Measurements from ENCODE around the gene ZFYVE26. TPM values are rescaled to one million over a fixed set of nuclear protein-coding genes. Genes with fewer than 3 reads are reported as not detected.

ZFYVE26 gene
- total RNA-seq, 1 experiment from 2014 or later, result 20.5 TPM

- ChIA-PET CTCF (no interaction called here), POLR2A (ENCODE audit: low non-redundant PET) (no interaction called here)
- no peak for DNase-seq (ENCODE audit: low spot score)
- no TSS peak for BruUV-seq (replicated peaks)
- Histone ChIP-seq H3K36me3 (ENCODE audit: insufficient read depth, low read length, poor library complexity, severe bottlenecking) (no peaks in the 10 kb centered on the region), H3K9me3 (ENCODE audit: low read depth, low read length, poor library complexity, severe bottlenecking) (no peaks in the 10 kb centered on the region), H3K4me3 (ENCODE audit: low read depth, low read length, poor library complexity, severe bottlenecking) (no peak overlapping the region), H3K4me1 (ENCODE audit: insufficient read depth, low read length, poor library complexity, severe bottlenecking) (no peaks in the 10 kb centered on the region), H3K27ac (ENCODE audit: low read depth, low read length, poor library complexity, severe bottlenecking) (no peak overlapping the region), H3K27me3 (replicated peaks; ENCODE audit: insufficient read depth, low read depth, low read length, poor library complexity) (no peaks in the 10 kb centered on the region)
- TF ChIP-seq CTCF (conservative IDR thresholded peaks at IDR 0.05; ENCODE audit: low read depth, low read length) (no peak), EZH2 (IDR thresholded peaks at IDR 0.05; ENCODE audit: borderline replicate concordance, low read depth, low read length, poor library complexity, severe bottlenecking) (no peak)
- intact Hi-C loops (cut with micrococcal nuclease; ENCODE audit: unreplicated experiment), result no loop called here
Observed at GRCh38 chr14:67733616-67734015, 82.8 kb downstream of the ZFYVE26 start.

GRCh38 chr14:67729072-67729885 is 87.1 kb downstream of the ZFYVE26 start:
- no peaks in the 10 kb centered on the region for H3K9me3 ChIP-seq (ENCODE audit: low read depth, low read length, poor library complexity, severe bottlenecking)
- H3K27ac ChIP-seq (ENCODE audit: low read depth, low read length, poor library complexity, severe bottlenecking), result no peak overlapping the region
- ChIA-PET POLR2A (ENCODE audit: low non-redundant PET) (no interaction called here), CTCF (no interaction called here)
- no peaks in the 10 kb centered on the region for H3K4me1 ChIP-seq (ENCODE audit: insufficient read depth, low read length, poor library complexity, severe bottlenecking)
- peaks cover 10% of the 10 kb centered on the region for H3K27me3 ChIP-seq (replicated peaks; ENCODE audit: insufficient read depth, low read depth, low read length, poor library complexity)
- TF ChIP-seq CTCF (conservative IDR thresholded peaks at IDR 0.05; ENCODE audit: low read depth, low read length) (no peak), EZH2 (IDR thresholded peaks at IDR 0.05; ENCODE audit: borderline replicate concordance, low read depth, low read length, poor library complexity, severe bottlenecking) (no peak)
- no peaks in the 10 kb centered on the region for H3K36me3 ChIP-seq (ENCODE audit: insufficient read depth, low read length, poor library complexity, severe bottlenecking)
- no peak for DNase-seq (ENCODE audit: low spot score)
- H3K4me3 ChIP-seq (ENCODE audit: low read depth, low read length, poor library complexity, severe bottlenecking), result no peak overlapping the region
- no TSS peak for BruUV-seq (replicated peaks)
- intact Hi-C loops (cut with micrococcal nuclease; ENCODE audit: unreplicated experiment), result no loop called here

- no peaks in the 10 kb centered on the region for H3K4me1 ChIP-seq (ENCODE audit: insufficient read depth, low read length, poor library complexity, severe bottlenecking)
- H3K9me3 ChIP-seq (ENCODE audit: low read depth, low read length, poor library complexity, severe bottlenecking), result no peaks in the 10 kb centered on the region
- H3K36me3 ChIP-seq (ENCODE audit: insufficient read depth, low read length, poor library complexity, severe bottlenecking), result no peaks in the 10 kb centered on the region
- H3K27me3 ChIP-seq (replicated peaks; ENCODE audit: insufficient read depth, low read depth, low read length, poor library complexity), result peaks cover 10% of the 10 kb centered on the region
- no peak overlapping the region for H3K27ac ChIP-seq (ENCODE audit: low read depth, low read length, poor library complexity, severe bottlenecking)
- intact Hi-C loops (cut with micrococcal nuclease; ENCODE audit: unreplicated experiment), result no loop called here
- no TSS peak for BruUV-seq (replicated peaks)
- DNase-seq (ENCODE audit: low spot score), result no peak
- TF ChIP-seq EZH2 (IDR thresholded peaks at IDR 0.05; ENCODE audit: borderline replicate concordance, low read depth, low read length, poor library complexity, severe bottlenecking), result no peak
- TF ChIP-seq CTCF (conservative IDR thresholded peaks at IDR 0.05; ENCODE audit: low read depth, low read length), result no peak
- CTCF ChIA-PET, result no interaction called here
- no peak overlapping the region for H3K4me3 ChIP-seq (ENCODE audit: low read depth, low read length, poor library complexity, severe bottlenecking)
- POLR2A ChIA-PET (ENCODE audit: low non-redundant PET), result no interaction called here
Observed at GRCh38 chr14:67728258-67728657, 88.1 kb downstream of the ZFYVE26 start.

All from A673 (cell line).